Large intestine (tissue), 3 donors: ENCODE data around the gene SERPINA6. TPM values are rescaled to one million over a fixed set of nuclear protein-coding genes. Genes with fewer than 3 reads are reported as not detected.
"Not testable (repeated sequence)": the region's sequence is repeated elsewhere in the genome, so short reads cannot be mapped to it uniquely, and the experiment has no call there.

ENCODE experiments used
- DNase-seq, 2 donors: peaks; one replicate each; pipeline versions ENCODE4 v3.0.0 to v3.0.0-alpha.2; 2013
- H3K27ac ChIP-seq: one replicate; pipeline ENCODE4 v1.5.1; 2013; ENCODE audit warnings: low read length
- H3K27me3 ChIP-seq: 2 replicates; pipeline ENCODE4 v1.6.1; 2013; ENCODE audit warnings: low read length; ENCODE audit not compliant: control insufficient read depth, insufficient read depth
- H3K36me3 ChIP-seq: 2 replicates; pipeline ENCODE4 v1.6.1; 2013; ENCODE audit warnings: low read length; ENCODE audit not compliant: control insufficient read depth, insufficient read depth
- H3K4me1 ChIP-seq: one replicate; pipeline ENCODE4 v1.6.1; 2013; ENCODE audit warnings: low read length; ENCODE audit not compliant: control insufficient read depth, insufficient read depth
- H3K4me3 ChIP-seq: one replicate; pipeline ENCODE4 v1.5.1; 2013; ENCODE audit warnings: low read length
- H3K9me3 ChIP-seq: one replicate; pipeline ENCODE4 v1.6.1; 2013; ENCODE audit warnings: mild to moderate bottlenecking, low read depth, low read length, moderate library complexity; ENCODE audit not compliant: control insufficient read depth
- WGBS: methylation state at CpG from one replicate; pipeline ENCODE4 v1.1.5; 2013; ENCODE audit warnings: low lambda C conversion rate; ENCODE audit not compliant: insufficient coverage; 5-methylcytosine and 5-hydroxymethylcytosine counted together
- polyA plus RNA-seq: library from polyadenylated mRNA; unstranded; fragments of 120-200 nt; gene quantifications from one replicate; pipeline ENCODE4 v1.2.1, GENCODE V29; 2013

The SERPINA6 gene
- polyA plus RNA-seq, 1 donor = 0.45 TPM

DNA sequence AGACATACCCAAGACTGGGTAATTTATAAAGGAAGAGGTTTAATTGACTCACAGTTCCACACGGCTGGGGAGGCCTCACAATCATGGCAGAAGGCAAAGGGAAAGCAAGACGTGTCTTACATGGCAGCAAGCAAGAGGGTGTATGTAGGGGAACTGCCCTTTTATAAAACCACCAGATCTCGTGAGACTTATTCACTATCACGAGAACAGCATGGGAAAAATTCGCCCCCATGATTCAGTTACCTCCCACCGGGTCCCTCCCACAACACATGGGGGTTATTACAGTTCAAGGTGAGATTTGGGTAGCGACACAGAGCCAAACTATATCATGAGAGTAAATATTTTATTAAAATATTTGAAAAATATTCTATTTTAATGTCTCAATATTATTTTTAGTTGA, 54.6 kb downstream of the SERPINA6 start:
- no CpG with 5 or more reads among the region's 7 CpGs for WGBS
- not testable (repeated sequence) for H3K36me3 ChIP-seq, H3K27me3 ChIP-seq, H3K4me3 ChIP-seq, H3K4me1 ChIP-seq, DNase-seq, H3K9me3 ChIP-seq, H3K27ac ChIP-seq

DNA sequence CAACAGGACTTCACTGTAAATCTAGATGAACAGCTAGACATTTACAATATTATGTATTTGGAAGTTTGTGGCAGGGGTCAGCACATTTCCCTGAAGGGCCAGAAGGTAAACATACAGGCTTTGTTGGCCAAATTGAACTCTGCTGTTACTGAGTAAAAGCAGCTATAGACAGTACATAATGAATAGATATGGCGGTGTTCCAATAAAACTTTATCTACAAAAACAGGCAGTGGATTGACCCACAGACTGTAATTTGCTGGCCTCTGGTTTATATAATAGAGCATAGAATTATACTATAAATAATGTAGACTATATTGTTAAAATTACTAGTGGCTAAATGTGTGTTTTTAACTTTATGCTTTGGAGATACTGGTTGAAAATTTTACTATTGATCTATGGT, 55.8 kb downstream of the SERPINA6 start:
- H3K4me1 ChIP-seq = no peaks in the 10 kb centered on the region
- no CpG with 5 or more reads among the region's 1 CpG for WGBS
- no peaks in the 10 kb centered on the region for H3K27me3 ChIP-seq
- H3K9me3 ChIP-seq = no peaks in the 10 kb centered on the region
- H3K36me3 ChIP-seq = no peaks in the 10 kb centered on the region
- DNase-seq = no peak
- no peak overlapping the region for H3K4me3 ChIP-seq
- no peak overlapping the region for H3K27ac ChIP-seq

DNA sequence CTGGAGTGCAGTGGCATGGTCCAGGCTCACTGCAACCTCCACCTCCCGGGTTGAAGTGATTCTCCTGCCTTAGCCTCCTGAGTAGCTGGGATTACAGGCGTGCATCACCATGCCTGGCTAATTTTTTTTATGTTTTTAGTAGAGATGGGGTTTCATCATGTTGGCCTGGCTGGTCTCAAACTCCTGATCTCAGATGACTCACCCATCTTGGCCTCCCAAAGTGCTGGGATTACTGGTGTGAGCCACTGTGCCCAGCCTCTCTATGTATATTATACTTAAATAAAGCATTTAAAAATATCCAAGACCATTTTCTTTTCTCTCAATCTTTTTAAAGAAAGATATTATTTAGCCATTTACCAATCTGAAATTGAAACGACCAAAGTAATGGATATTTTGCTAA, 58.9 kb downstream of the SERPINA6 start:
- not testable (repeated sequence) for H3K9me3 ChIP-seq, H3K36me3 ChIP-seq, DNase-seq, H3K4me3 ChIP-seq, H3K27ac ChIP-seq, H3K27me3 ChIP-seq, H3K4me1 ChIP-seq
- WGBS = 67% methylated on average over 1 of the region's 3 CpGs

Other genes starting within 250 kb of the SERPINA6 start
- 109 TPM for gene DDX24, start 242.1 kb downstream of the SERPINA6 start, polyA plus RNA-seq
- 30.7 TPM for gene IFI27L1, start 242.0 kb downstream of the SERPINA6 start, polyA plus RNA-seq
- 12.9 TPM for gene IFI27, start 212.6 kb downstream of the SERPINA6 start, polyA plus RNA-seq
- gene IFI27L2, start 193.7 kb downstream of the SERPINA6 start, polyA plus RNA-seq = 51.9 TPM
- gene PPP4R4, start 149.0 kb downstream of the SERPINA6 start, polyA plus RNA-seq = 0.16 TPM
- gene SERPINA10, start 30.1 kb downstream of the SERPINA6 start, polyA plus RNA-seq = 0.90 TPM
- not detected for gene SERPINA2, start 43.4 kb upstream of the SERPINA6 start, polyA plus RNA-seq
- 1,712 TPM for gene SERPINA1, start 65.3 kb upstream of the SERPINA6 start, polyA plus RNA-seq
- 0.10 TPM for gene SERPINA11, start 129.5 kb upstream of the SERPINA6 start, polyA plus RNA-seq
- gene SERPINA9, start 152.9 kb upstream of the SERPINA6 start, polyA plus RNA-seq = not detected
- not detected for gene SERPINA12, start 186.1 kb upstream of the SERPINA6 start, polyA plus RNA-seq
- 46.0 TPM for gene SERPINA4, start 238.1 kb upstream of the SERPINA6 start, polyA plus RNA-seq